Suppressor macrophage treated with lipopolysaccharide for 1 hour (primary cell): ENCODE data around the gene GPALPP1.
"Not testable (repeated sequence)": the region's sequence is repeated elsewhere in the genome, so short reads cannot be mapped to it uniquely, and the experiment has no call there.

ENCODE experiments used
- DNase-seq, 3 donors: peaks; one replicate each; pipeline ENCODE4 v3.0.0-alpha.2; 2020 to 2022

Gene GPALPP1

GRCh38 chr13:45007225-45007624, 17.9 kb downstream of the GPALPP1 start:
- no peak for DNase-seq

GRCh38 chr13:45007823-45008222, 18.5 kb downstream of the GPALPP1 start:
- no peak for DNase-seq

GRCh38 chr13:45011198-45011597, 21.9 kb downstream of the GPALPP1 start:
- peak in 2 of 3 donors; percentile 3 to 20 for DNase-seq

GRCh38 chr13:45015300-45015699, 26.0 kb downstream of the GPALPP1 start:
- no peak for DNase-seq

- DNase-seq: no peak
Measured at GRCh38 chr13:45016792-45017425, 27.6 kb downstream of the GPALPP1 start.

GRCh38 chr13:45019981-45020380, 30.6 kb downstream of the GPALPP1 start:
- not testable (repeated sequence) for DNase-seq

- no peak for DNase-seq
Measured at GRCh38 chr13:45021250-45021649, 31.9 kb downstream of the GPALPP1 start.

GRCh38 chr13:45024847-45025246, 35.5 kb downstream of the GPALPP1 start:
- DNase-seq: no peak

- no peak for DNase-seq
Measured at GRCh38 chr13:45034342-45034741, 45.0 kb downstream of the GPALPP1 start.

GRCh38 chr13:45036206-45036605, 46.9 kb downstream of the GPALPP1 start:
- no peak for DNase-seq

- no peak for DNase-seq
Measured at GRCh38 chr13:45040173-45040572, 50.8 kb downstream of the GPALPP1 start.

GRCh38 chr13:45040622-45041021, 51.3 kb downstream of the GPALPP1 start:
- DNase-seq: no peak

GRCh38 chr13:45042539-45042938, 53.2 kb downstream of the GPALPP1 start:
- no peak for DNase-seq

- no peak for DNase-seq
Measured at GRCh38 chr13:45046445-45046844, 57.1 kb downstream of the GPALPP1 start.

GRCh38 chr13:45047394-45048310, 58.3 kb downstream of the GPALPP1 start:
- peak; percentile 81 to 88 (median 86) for DNase-seq

- DNase-seq: no peak
Measured at GRCh38 chr13:45048890-45049407, 59.6 kb downstream of the GPALPP1 start.

GRCh38 chr13:45049478-45049877, 60.1 kb downstream of the GPALPP1 start:
- no peak for DNase-seq

- peak in 2 of 3 donors; percentile 37 to 40 for DNase-seq
Measured at GRCh38 chr13:45051315-45051714, 62.0 kb downstream of the GPALPP1 start.

GRCh38 chr13:45055198-45055901, 66.0 kb downstream of the GPALPP1 start:
- DNase-seq: peak; percentile 78 to 91 (median 89)

- DNase-seq: peak; percentile 44 to 52 (median 45)
Measured at GRCh38 chr13:45055902-45056648, 66.7 kb downstream of the GPALPP1 start.

GRCh38 chr13:45060062-45060461, 70.7 kb downstream of the GPALPP1 start:
- DNase-seq: no peak

- no peak for DNase-seq
Measured at GRCh38 chr13:45063261-45063860, 74.0 kb downstream of the GPALPP1 start.
